ACC112 (cell line): ENCODE data around the gene RABGGTA.

Experiments
- H2AFZ ChIP-seq: fragments of 200-600 bp; sonication (generic); one replicate; pipeline ENCODE4 v1.6.0; 2017; ENCODE audit warnings: antibody characterized with exemption, low read length; ENCODE audit not compliant: unreplicated experiment
- H3K27ac ChIP-seq: fragments of 200-600 bp; sonication (generic); 2 replicates; pipeline ENCODE4 v1.5.1; 2014; ENCODE audit warnings: low read depth, mild to moderate bottlenecking, antibody characterized with exemption, low read length, moderate library complexity
- H3K27me3 ChIP-seq: fragments of 200-600 bp; sonication (generic); 2 replicates; pipeline ENCODE4 v1.6.1; 2014; ENCODE audit warnings: mild to moderate bottlenecking, antibody characterized with exemption, low read length, moderate library complexity, mixed read lengths; ENCODE audit not compliant: insufficient read depth
- H3K36me3 ChIP-seq: fragments of 200-600 bp; sonication (generic); 2 replicates; pipeline ENCODE4 v1.6.1; 2016; ENCODE audit warnings: mild to moderate bottlenecking, antibody characterized with exemption, low read length, moderate library complexity, mixed read lengths; ENCODE audit not compliant: insufficient read depth
- H3K4me1 ChIP-seq: fragments of 200-600 bp; sonication (generic); one replicate; pipeline ENCODE4 v1.6.1; 2016; ENCODE audit warnings: low read length, mixed read lengths; ENCODE audit not compliant: insufficient read depth, unreplicated experiment, control insufficient read depth
- H3K4me3 ChIP-seq: fragments of 200-600 bp; sonication (generic); 2 replicates; pipeline ENCODE4 v1.5.1; 2014; ENCODE audit warnings: mild to moderate bottlenecking, low read depth, low read length
- H3K79me2 ChIP-seq: fragments of 200-600 bp; sonication (generic); one replicate; pipeline ENCODE4 v1.6.0; 2016; ENCODE audit warnings: low read length; ENCODE audit not compliant: control insufficient read depth, unreplicated experiment, insufficient read depth

RABGGTA gene

DNA sequence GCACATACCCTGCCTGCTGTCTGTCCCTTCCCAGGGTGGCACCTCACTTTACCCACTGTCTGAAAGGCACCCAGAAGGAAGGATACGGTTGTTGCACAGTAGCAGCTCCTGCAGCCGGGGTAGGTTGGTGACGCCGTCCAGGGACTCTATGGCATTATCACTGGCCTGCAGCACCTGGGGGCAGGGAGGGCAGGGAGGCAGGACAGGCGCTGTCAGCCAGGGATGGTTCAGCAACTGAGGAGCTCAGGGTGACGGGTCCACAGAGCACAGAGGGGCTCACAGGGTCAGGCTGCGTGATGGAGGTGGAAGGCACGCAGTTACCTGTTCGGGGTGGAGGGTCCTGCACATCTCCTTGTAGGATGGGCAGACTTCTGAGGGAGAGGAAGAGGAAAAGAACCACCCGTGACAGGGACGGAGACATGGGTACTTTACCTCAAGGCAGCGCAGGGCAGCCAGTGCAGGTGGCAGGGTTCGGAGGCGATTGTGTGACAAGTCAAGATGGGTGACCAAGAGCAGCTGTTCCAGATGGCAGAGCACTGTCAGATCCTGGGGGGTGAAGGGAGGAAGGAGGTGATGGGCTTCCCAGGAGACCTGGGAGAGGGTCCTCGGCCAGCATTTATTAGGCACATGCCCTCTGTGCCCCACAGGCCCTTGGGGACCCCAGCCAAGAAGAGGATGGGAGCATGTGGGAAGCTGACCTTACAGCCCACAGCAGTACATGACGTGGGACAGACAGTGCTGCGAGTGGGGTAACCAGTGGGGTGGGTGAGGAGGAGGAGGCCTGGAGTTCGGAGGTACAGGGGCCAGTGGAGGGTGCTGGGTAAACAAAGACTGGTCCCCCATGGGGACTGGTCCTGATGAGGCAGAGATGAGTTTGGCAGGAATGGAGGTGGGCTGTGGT, 4.8 kb downstream of the RABGGTA start:
- no peak overlapping the region for H3K27ac ChIP-seq
- H3K27me3 ChIP-seq: no peaks in the 10 kb centered on the region
- H2AFZ ChIP-seq: no peak overlapping the region
- no peaks in the 10 kb centered on the region for H3K4me1 ChIP-seq
- H3K79me2 ChIP-seq: no peaks in the 10 kb centered on the region
- H3K4me3 ChIP-seq: no peak overlapping the region
- H3K36me3 ChIP-seq: no peaks in the 10 kb centered on the region

DNA sequence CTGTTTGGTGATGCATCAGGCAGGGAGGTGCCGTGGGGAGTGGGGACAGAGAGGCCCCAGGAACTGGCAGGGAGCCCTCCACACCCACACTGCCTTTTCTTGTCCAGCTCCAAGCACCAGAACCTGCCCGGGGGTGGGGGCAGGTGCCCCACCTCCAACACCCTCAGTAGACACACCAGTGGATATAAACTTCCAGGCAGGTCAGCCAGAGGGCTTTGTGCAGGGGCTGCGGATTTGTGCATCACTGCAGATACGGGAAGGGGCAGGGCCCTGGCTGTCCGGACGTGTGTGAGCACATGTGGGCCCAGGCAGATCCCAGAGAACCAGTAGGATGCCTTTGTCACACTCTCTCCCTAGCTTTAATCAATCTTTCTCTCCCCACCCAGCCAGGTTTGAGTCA, 7.1 kb downstream of the RABGGTA start:
- H3K36me3 ChIP-seq: no peaks in the 10 kb centered on the region
- no peaks in the 10 kb centered on the region for H3K79me2 ChIP-seq
- H2AFZ ChIP-seq: no peak overlapping the region
- no peak overlapping the region for H3K4me3 ChIP-seq
- H3K27ac ChIP-seq: no peak overlapping the region
- H3K27me3 ChIP-seq: no peaks in the 10 kb centered on the region
- H3K4me1 ChIP-seq: peaks cover 3% of the 10 kb centered on the region

DNA sequence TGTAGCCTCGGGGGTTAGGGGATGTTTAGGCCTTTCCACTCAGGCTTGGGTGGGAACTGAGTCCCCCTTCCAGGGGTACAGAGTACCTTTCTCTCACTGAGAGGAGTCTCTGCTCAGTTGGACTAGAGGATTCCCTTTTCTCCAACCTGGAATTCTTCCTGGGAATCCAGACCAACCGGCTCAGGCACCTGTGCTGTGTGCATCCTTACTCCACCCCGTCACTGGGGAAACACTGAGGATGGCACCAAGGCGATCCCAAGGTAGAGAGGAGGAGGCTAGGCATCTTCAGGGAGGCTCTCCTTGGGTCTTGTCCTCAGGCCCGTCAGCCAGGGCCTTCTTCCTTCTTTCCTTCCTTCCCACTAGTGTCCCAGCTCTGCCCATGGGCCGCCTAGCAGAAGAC, 7.5 kb downstream of the RABGGTA start:
- H3K4me1 ChIP-seq: peaks cover 8% of the 10 kb centered on the region
- H3K36me3 ChIP-seq: no peaks in the 10 kb centered on the region
- H3K4me3 ChIP-seq: no peak overlapping the region
- no peak overlapping the region for H2AFZ ChIP-seq
- H3K79me2 ChIP-seq: no peaks in the 10 kb centered on the region
- H3K27me3 ChIP-seq: no peaks in the 10 kb centered on the region
- H3K27ac ChIP-seq: no peak overlapping the region

DNA sequence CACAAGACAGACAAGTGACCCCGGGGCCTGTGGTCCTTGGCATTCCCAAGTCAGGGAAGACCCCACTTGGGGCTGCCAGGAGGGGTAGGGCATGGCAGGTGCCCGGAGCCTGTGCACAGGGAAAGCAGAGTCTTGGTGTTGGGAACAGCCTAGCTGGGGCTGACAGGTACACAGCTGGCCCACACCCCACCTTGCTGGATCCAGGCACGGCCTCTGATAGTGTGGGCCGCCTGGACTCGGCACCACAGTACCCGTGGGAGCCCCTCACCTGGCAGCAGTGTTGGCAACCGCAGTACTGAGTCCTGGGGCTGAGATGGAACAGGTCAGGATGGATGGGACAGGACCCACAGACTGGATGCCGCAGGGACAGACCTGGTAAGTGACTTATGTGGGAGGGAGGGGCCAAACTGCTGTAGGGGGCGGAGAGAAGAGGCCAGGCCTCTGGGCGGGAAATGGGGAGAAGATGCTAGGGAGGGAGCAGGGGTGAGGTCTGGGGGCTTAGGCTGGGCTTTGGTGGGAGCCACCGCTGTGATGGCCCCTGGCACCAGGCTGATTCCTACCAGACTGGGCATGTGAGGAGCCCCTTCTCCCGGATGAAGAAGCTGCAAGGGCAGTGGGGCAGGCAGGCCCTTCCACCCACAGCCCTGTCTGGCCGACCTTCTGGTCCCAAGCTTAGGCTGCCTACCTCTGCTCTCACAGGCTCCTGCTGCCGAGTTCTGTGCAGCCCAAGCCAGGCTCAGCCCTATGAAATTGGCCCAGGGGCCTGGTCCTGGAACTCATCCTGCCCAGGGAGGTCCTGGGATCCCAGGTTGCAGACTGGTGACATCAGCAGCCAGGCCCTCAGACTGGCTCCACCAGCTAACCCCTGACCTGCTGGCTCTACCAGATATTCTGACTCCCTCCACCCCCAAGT, 8.3 kb downstream of the RABGGTA start, which contains the start of gene TGM1:
TGM1 (minus strand) TSS at position 357 of the 913 bp plus-strand sequence. CDS start 825 bp downstream, outside the sequence.
- Histone ChIP-seq H3K79me2 (no peaks in the 10 kb centered on the region), H3K36me3 (no peaks in the 10 kb centered on the region), H2AFZ (no peak within 1 kb of the TSS), H3K4me1 (peaks cover 8% of the 10 kb centered on the region), H3K27me3 (no peaks in the 10 kb centered on the region), H3K27ac (no peak within 1 kb of the TSS), H3K4me3 (no peak within 1 kb of the TSS)

DNA sequence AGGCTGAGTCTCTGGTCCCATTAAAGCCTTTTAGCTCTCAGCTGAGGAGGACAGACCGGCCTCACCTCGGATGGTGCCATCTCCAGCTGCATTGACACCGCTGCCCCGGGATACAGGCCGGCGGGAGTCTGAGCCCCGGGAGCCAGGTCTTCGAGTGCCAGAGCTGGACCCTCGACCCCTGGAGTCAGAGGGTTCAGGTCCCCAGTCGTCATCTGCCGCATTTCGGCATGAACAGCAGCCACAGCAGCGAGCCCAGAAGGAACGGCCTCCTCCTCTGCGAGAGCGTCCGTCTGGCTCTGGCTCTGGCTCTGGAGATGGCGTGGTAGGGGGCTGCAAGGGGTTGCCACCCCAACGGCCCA, 9.4 kb downstream of the RABGGTA start:
- no peak overlapping the region for H3K4me3 ChIP-seq
- H3K79me2 ChIP-seq: no peaks in the 10 kb centered on the region
- H3K4me1 ChIP-seq: peaks cover 8% of the 10 kb centered on the region
- H3K36me3 ChIP-seq: no peaks in the 10 kb centered on the region
- H3K27me3 ChIP-seq: no peaks in the 10 kb centered on the region
- no peak overlapping the region for H3K27ac ChIP-seq
- H2AFZ ChIP-seq: no peak overlapping the region

DNA sequence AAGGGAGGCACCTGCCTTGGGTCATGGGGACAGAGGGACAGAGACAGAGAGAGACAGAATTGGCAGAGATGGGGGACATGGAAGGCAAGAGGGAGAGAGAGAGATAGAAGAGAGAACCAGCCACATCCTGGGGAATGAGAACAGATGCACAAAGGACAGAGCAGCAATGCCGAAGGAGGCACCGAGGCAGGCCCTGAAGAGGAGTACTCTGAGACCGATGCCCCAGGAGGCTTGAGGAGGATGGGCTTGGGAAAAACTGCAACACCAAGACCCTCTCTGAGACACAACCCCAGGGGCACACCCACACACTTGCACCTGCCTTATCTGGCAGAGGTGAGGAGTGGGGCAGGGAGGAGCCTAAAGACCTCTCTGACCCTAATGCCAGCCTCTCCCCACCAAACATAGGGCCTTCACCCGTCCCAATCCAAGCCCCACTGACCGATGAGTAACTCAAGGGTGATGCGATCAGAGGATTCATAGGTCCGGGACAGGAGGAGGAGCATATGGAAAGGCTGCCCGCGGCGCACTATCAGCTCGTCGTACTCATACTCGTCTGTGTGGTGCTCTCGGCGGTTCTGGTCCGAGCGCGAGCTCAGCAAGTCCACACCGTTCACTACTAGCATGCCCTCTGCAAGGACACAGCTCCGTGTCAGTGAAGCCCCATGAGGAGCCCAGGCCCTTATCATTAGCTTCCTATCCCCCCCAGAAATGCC, 10.0 kb downstream of the RABGGTA start:
- no peak overlapping the region for H2AFZ ChIP-seq
- H3K79me2 ChIP-seq: no peaks in the 10 kb centered on the region
- no peaks in the 10 kb centered on the region for H3K27me3 ChIP-seq
- no peaks in the 10 kb centered on the region for H3K36me3 ChIP-seq
- no peak overlapping the region for H3K27ac ChIP-seq
- H3K4me1 ChIP-seq: peaks cover 8% of the 10 kb centered on the region
- no peak overlapping the region for H3K4me3 ChIP-seq

DNA sequence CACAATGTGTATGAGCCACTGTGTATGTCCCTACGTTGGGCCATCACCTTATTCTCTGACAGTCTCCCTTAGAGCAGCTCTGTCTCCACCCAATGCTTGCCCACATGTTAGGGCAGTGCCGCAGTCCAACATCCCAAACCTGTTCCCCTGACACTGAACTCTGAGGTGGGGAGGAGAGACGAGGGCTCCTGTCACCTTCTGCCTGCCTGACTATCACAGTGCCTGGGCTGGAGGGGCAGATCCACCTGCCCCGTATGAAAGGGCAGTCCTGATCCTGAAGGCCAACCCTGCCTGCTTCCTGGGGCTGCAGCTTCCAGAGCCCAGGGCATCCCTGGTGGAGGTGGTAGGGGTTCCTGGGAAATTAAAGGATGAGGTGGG, 10.6 kb downstream of the RABGGTA start:
- H3K27me3 ChIP-seq: no peaks in the 10 kb centered on the region
- H3K4me3 ChIP-seq: no peak overlapping the region
- H3K27ac ChIP-seq: no peak overlapping the region
- peaks cover 8% of the 10 kb centered on the region for H3K4me1 ChIP-seq
- no peaks in the 10 kb centered on the region for H3K36me3 ChIP-seq
- no peak overlapping the region for H2AFZ ChIP-seq
- no peaks in the 10 kb centered on the region for H3K79me2 ChIP-seq

DNA sequence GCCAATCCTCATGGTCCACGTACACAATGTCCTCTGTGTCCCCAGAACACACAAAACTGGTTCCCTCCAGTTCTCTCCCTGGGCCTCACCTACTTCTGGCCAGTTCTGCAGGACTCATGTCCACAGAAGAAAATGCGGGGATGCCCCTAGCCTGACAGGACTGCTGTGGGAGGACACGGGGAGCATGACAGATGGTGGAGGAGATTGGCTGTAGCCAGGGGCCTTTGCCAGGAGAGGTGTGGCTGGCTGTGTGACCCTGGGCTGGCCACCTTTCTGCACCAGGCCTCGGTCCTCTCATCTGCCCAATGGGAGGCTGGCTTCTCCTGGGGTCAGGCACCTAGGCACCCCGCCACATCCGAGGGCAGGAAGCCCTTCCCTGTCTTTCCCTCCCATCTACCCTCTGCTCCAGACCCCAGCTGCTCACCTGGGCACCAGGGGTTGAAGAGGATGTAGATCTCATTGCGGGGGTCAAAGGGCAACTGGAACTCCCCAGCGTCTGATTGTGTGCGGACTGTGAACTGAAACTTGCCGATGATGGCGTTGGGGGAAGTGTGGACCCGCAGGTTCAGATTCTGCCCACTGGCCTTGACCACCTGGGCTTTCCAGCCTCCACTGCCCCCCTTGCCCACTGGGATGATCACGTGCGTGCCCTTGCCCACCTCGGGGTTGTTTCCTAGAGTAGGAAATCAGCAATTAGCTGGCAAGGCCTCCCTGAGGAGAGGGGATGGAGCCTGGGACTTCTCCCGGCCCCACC, 11.2 kb downstream of the RABGGTA start:
- no peaks in the 10 kb centered on the region for H3K36me3 ChIP-seq
- H2AFZ ChIP-seq: no peak overlapping the region
- no peak overlapping the region for H3K4me3 ChIP-seq
- H3K79me2 ChIP-seq: no peaks in the 10 kb centered on the region
- no peaks in the 10 kb centered on the region for H3K27me3 ChIP-seq
- no peak overlapping the region for H3K27ac ChIP-seq
- H3K4me1 ChIP-seq: peaks cover 8% of the 10 kb centered on the region

DNA sequence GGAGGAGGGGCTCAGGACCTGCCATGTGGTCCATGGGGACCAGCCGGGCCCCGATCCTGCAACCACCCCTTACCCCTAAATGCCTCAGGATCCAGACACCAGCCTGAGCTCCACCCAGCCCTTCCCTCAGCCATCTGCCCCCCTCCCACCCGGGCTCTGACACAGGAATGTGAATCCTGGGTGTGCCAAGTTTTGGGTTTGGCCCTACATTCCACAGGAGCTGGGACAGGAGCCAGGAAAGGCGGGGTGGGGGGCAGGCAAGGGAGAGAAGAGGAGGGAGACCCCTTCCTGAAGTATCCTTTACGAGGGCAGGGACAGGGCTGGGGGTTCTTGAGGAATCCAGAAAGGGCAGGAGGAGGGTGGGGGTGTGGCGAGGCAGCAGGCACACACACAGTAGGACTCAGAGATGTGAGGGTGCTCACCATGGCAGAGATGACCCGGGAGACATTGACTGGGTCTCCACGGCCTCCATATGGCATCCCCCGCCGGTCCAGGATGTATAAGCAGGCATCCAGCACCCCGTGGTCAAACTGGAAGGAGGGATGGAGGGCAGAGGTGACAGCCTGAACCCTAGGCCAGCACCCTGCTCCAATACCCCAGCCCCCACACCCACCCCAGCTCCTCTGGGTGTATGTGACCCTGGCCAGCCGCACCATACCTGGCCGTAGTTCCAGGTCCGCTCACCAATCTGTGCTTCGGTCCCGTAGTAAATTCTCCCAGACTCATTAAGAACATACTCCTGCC, 11.9 kb downstream of the RABGGTA start:
- H3K4me3 ChIP-seq: no peak overlapping the region
- H3K36me3 ChIP-seq: no peaks in the 10 kb centered on the region
- H3K4me1 ChIP-seq: peaks cover 8% of the 10 kb centered on the region
- no peak overlapping the region for H3K27ac ChIP-seq
- H3K27me3 ChIP-seq: no peaks in the 10 kb centered on the region
- H3K79me2 ChIP-seq: no peaks in the 10 kb centered on the region
- no peak overlapping the region for H2AFZ ChIP-seq
